ENCODE results near the gene HMGCL. TPM values are rescaled to one million over a fixed set of nuclear protein-coding genes. Genes with fewer than 3 reads are reported as not detected.

HMGCL gene
- 31.4 and 32.7 TPM in 2 replicates for total RNA-seq

GRCh38 chr1:23825076-23825761, at the start of gene HMGCL:
Gene HMGCL, minus strand, starts transcription at chr1:23825429. Its CDS starts 14 bp downstream, at chr1:23825415.

DNA sequence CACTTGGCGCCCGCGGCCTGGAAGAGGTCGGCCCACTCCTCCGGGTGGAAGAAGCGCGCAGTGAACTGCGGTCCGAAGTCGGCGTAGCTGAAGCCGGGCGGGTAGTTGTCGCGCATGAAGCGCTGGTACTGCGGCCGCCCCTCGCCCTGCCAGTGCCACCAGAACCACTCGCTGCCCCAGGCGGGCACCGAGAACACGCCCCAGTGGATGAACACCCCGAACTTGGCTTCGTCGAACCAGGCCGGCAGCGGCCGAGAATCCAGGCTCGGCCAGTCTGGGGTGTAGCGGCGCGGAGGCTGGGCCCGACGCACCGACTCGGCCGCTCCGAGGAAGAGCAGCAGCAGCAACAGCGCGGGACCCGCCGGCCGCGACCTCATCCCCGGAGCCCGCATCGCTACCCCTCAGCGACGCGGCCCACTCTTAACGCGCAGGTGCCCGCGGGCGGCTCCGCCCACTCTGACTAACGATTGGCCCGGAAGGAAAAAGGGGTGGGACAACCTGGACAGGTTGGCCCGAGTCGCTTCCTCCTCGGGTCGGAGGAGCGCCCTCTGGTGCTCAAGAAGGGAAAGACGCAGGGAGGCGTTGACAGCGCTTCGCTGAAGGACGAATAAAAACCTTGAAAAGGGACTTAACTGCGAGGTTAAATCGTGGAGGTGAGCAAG, 42.8 kb upstream of the HMGCL start, which contains the start of gene FUCA1:
Gene FUCA1, minus strand, starts transcription at position 396 of the 662 bp plus-strand sequence. Its CDS starts 4 bp downstream, at position 392.

GRCh38 chr1:23800400-23801337, 24.6 kb downstream of the HMGCL start, which contains the start of gene GALE:
Gene GALE, minus strand, starts transcription at chr1:23800754. Its CDS starts 1,747 bp downstream, at chr1:23799007.

GRCh38 chr1:23790696-23791515, 34.3 kb downstream of the HMGCL start, which contains the start of gene LYPLA2:
Gene LYPLA2, plus strand, starts transcription at chr1:23791145. Its CDS starts 1,538 bp downstream, at chr1:23792683.

GRCh38 chr1:23777979-23778814, 47.0 kb downstream of the HMGCL start, which contains the start of gene PITHD1:
Gene PITHD1, plus strand, starts transcription at chr1:23778418. Its CDS starts 98 bp downstream, at chr1:23778516.

Other genes with a start within 250 kb of the HMGCL start
- 1,291 and 1,381 TPM in 2 replicates for gene RPL11, start 133.6 kb downstream of the HMGCL start, total RNA-seq
- gene ELOA, start 82.0 kb downstream of the HMGCL start, total RNA-seq, result 33.7 and 36.7 TPM in 2 replicates
- gene PITHD1, start 47.0 kb downstream of the HMGCL start, total RNA-seq, result 55.4 and 58.4 TPM in 2 replicates
- gene LYPLA2, start 34.3 kb downstream of the HMGCL start, total RNA-seq, result 72.2 and 117 TPM in 2 replicates
- gene GALE, start 24.7 kb downstream of the HMGCL start, total RNA-seq, result 105 and 125 TPM in 2 replicates
- 20.7 and 27.9 TPM in 2 replicates for gene FUCA1, start 42.9 kb upstream of the HMGCL start, total RNA-seq
- gene CNR2, start 87.9 kb upstream of the HMGCL start, total RNA-seq, result not detected in 2 replicates
- gene PNRC2, start 134.4 kb upstream of the HMGCL start, total RNA-seq, result 58.9 and 71.5 TPM in 2 replicates
- gene SRSF10, start 154.9 kb upstream of the HMGCL start, total RNA-seq, result 40.4 and 57.8 TPM in 2 replicates

Data from airway epithelial cell (primary cell).